Measurements from ENCODE around the gene KCNE4.

KCNE4 gene

GRCh38 chr2:223040527-223040926 lies 11.5 kb upstream of the KCNE4 start:
- no peak for DNase-seq (ENCODE audit: low read depth, low spot score)

- DNase-seq (ENCODE audit: low read depth, low spot score): peak; percentile 91
These were observed 10.4 kb upstream of the KCNE4 start for GRCh38 chr2:223041527-223042109.

GRCh38 chr2:223042284-223042683 lies 9.7 kb upstream of the KCNE4 start:
- no peak for DNase-seq (ENCODE audit: low read depth, low spot score)

GRCh38 chr2:223042704-223043118 lies 9.3 kb upstream of the KCNE4 start:
- DNase-seq (ENCODE audit: low read depth, low spot score): no peak

- no peak for DNase-seq (ENCODE audit: low read depth, low spot score)
These were observed 8.6 kb upstream of the KCNE4 start for GRCh38 chr2:223043164-223043941.

- no peak for DNase-seq (ENCODE audit: low read depth, low spot score)
These were observed 7.7 kb upstream of the KCNE4 start for GRCh38 chr2:223044092-223044836.

- no peak for DNase-seq (ENCODE audit: low read depth, low spot score)
These were observed 6.9 kb upstream of the KCNE4 start for GRCh38 chr2:223044916-223045700.

GRCh38 chr2:223046470-223047040 lies 5.4 kb upstream of the KCNE4 start:
- no peak for DNase-seq (ENCODE audit: low read depth, low spot score)

GRCh38 chr2:223047260-223047761 lies 4.7 kb upstream of the KCNE4 start:
- DNase-seq (ENCODE audit: low read depth, low spot score): no peak

- no peak for DNase-seq (ENCODE audit: low read depth, low spot score)
These were observed 3.5 kb upstream of the KCNE4 start for GRCh38 chr2:223048519-223048918.

GRCh38 chr2:223049356-223049755 lies 2.6 kb upstream of the KCNE4 start:
- DNase-seq (ENCODE audit: low read depth, low spot score): no peak

- no peak for DNase-seq (ENCODE audit: low read depth, low spot score)
These were observed 1.8 kb upstream of the KCNE4 start for GRCh38 chr2:223050188-223050587.

GRCh38 chr2:223050900-223051504 lies 988 bp upstream of the KCNE4 start:
- DNase-seq (ENCODE audit: low read depth, low spot score): no peak

- DNase-seq (ENCODE audit: low read depth, low spot score): no peak
These were observed 826 bp downstream of the KCNE4 start for GRCh38 chr2:223052548-223053483.

- DNase-seq (ENCODE audit: low read depth, low spot score): no peak
These were observed 1.6 kb downstream of the KCNE4 start for GRCh38 chr2:223053484-223054192.

GRCh38 chr2:223054193-223054781 lies 2.3 kb downstream of the KCNE4 start:
- no peak for DNase-seq (ENCODE audit: low read depth, low spot score)

GRCh38 chr2:223055140-223055539 lies 3.1 kb downstream of the KCNE4 start:
- DNase-seq (ENCODE audit: low read depth, low spot score): no peak

GRCh38 chr2:223055836-223056235 lies 3.8 kb downstream of the KCNE4 start:
- DNase-seq (ENCODE audit: low read depth, low spot score): no peak
